Endodermal cell (in vitro differentiated cells): ENCODE measurements around the gene PPP1R26. TPM values are rescaled to one million over a fixed set of nuclear protein-coding genes. Genes with fewer than 3 reads are reported as not detected.

Experiments used
- DNase-seq: peaks from one replicate; pipeline ENCODE4 v3.0.0-alpha.2; 2017
- H3K27ac ChIP-seq: 2 replicates; pipeline ENCODE4 v1.5.1; 2013; ENCODE audit warnings: mild to moderate bottlenecking, low read depth, low read length, moderate library complexity
- H3K27me3 ChIP-seq: 2 replicates; pipeline ENCODE4 v1.6.1; 2013; ENCODE audit warnings: mild to moderate bottlenecking, low read length, moderate library complexity; ENCODE audit not compliant: insufficient read depth, control insufficient read depth, poor library complexity, severe bottlenecking
- H3K36me3 ChIP-seq: 2 replicates; pipeline ENCODE4 v1.7.0; 2013; ENCODE audit warnings: mild to moderate bottlenecking, low read length, moderate library complexity; ENCODE audit not compliant: control insufficient read depth, insufficient read depth
- H3K4me1 ChIP-seq: one replicate; pipeline ENCODE4 v1.7.0; 2013; ENCODE audit warnings: low read length; ENCODE audit not compliant: control insufficient read depth, insufficient read depth
- H3K4me3 ChIP-seq: 2 replicates; pipeline ENCODE4 v1.5.1; 2013; ENCODE audit warnings: mild to moderate bottlenecking, low read length, moderate library complexity
- H3K9ac ChIP-seq: 2 replicates; pipeline ENCODE4 v1.6.1; 2013; ENCODE audit warnings: mild to moderate bottlenecking, low read length, moderate library complexity; ENCODE audit not compliant: poor library complexity, severe bottlenecking; ENCODE audit errors: extremely low read depth
- H3K9me3 ChIP-seq: 2 replicates; pipeline ENCODE4 v1.6.1; 2013; ENCODE audit warnings: mild to moderate bottlenecking, low read length, moderate library complexity; ENCODE audit not compliant: control insufficient read depth
- H3K27ac Mint-ChIP-seq: 2 replicates; pipeline ENCODE4 v1.8.0; 2020; ENCODE audit warnings: mixed read lengths
- H3K27me3 Mint-ChIP-seq: 2 replicates; pipeline ENCODE4 v1.8.0; 2021; ENCODE audit warnings: mild to moderate bottlenecking, mixed read lengths; ENCODE audit not compliant: insufficient read depth
- H3K36me3 Mint-ChIP-seq: 2 replicates; pipeline ENCODE4 v1.8.0; 2020; ENCODE audit warnings: low read depth, mixed read lengths
- H3K4me1 Mint-ChIP-seq: 2 replicates; pipeline ENCODE4 v1.8.0; 2020; ENCODE audit warnings: mixed read lengths
- H3K4me3 Mint-ChIP-seq: 2 replicates; pipeline ENCODE4 v1.8.0; 2020; ENCODE audit warnings: mild to moderate bottlenecking, moderate library complexity, mixed read lengths
- H3K9me3 Mint-ChIP-seq: 2 replicates; pipeline ENCODE4 v1.8.0; 2020; ENCODE audit warnings: mild to moderate bottlenecking, mixed read lengths
- WGBS, 2 experiments: methylation state at CpG; one replicate each; pipeline versions ENCODE4 v1.1.5 to v1.1.7; 2013; ENCODE audit warnings: missing lambda C conversion rate in 2 of 2, mixed read lengths in 1 of 2; ENCODE audit not compliant: insufficient coverage in 1 of 2, insufficient read length in 1 of 2; 5-methylcytosine and 5-hydroxymethylcytosine counted together
- total RNA-seq, 2 donors: library from RNA; stranded (reverse); fragmentation: NEBNext Ultra II Directional in 1 of 2; extraction: Animal tissue kit (Norgen Biotek cat#: 25700) in 1 of 2; gene quantifications; 2 replicates in 1 of 2; 3 replicates in 1 of 2; pipeline ENCODE4 v1.2.1, GENCODE V29; 2021
- TF ChIP-seq, protein P1 (sequence below): fragments of 200-600 bp; sonication (generic); conservative IDR thresholded peaks from 2 replicates; pipeline ENCODE4 v1.5.0; 2021; ENCODE audit warnings: antibody characterized with exemption, mild to moderate bottlenecking

The PPP1R26 gene
- total RNA-seq, 2 donors from 2014 or later: 43.2 to 54.5 TPM

DNA sequence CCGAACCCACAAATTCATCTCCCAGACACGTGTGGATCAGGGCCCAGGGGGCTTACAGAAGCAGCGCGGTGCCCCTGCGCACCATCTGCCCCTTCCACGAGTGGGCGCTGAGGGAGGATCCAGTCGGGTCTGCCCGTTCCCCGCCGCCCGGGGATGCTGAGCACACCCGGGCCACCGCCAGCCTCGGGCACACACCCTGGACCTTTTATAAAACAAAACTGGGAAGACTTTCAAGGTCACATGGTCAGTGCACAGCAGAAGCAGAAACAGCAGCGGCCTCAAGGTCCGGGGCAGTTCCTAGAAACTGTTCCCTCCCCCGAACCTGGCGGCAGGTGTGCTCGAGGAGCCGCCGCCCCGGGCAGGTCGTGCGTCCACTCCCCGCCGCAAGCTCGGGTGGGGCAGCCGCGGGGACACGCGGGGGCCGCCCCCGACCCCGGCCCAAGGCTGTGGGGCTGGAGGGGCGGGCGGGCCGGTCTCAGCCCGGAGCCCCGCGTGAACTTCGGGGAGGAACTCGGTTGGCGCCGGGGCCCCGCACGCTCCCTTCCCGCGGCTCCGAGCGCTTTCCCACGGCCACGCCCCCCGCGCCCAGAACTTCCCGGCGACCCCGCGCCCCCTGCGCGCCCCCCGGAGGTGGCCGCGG, 633 bp upstream of the PPP1R26 start:
- Histone ChIP-seq H3K36me3 (peaks cover 5% of the 10 kb centered on the region), H3K27ac (no peak overlapping the region), H3K9ac (no peak overlapping the region), H3K9me3 (no peaks in the 10 kb centered on the region), H3K4me1 (peaks cover 4% of the 10 kb centered on the region), H3K4me3 (peak overlapping the region; percentile 66), H3K27me3 (no peaks in the 10 kb centered on the region)
- peak; percentile 73 for DNase-seq
- WGBS, 2 experiments: 3 to 10% methylated on average over 6 to 64 of the region's 64 CpGs
- TF ChIP-seq, protein P1, sequence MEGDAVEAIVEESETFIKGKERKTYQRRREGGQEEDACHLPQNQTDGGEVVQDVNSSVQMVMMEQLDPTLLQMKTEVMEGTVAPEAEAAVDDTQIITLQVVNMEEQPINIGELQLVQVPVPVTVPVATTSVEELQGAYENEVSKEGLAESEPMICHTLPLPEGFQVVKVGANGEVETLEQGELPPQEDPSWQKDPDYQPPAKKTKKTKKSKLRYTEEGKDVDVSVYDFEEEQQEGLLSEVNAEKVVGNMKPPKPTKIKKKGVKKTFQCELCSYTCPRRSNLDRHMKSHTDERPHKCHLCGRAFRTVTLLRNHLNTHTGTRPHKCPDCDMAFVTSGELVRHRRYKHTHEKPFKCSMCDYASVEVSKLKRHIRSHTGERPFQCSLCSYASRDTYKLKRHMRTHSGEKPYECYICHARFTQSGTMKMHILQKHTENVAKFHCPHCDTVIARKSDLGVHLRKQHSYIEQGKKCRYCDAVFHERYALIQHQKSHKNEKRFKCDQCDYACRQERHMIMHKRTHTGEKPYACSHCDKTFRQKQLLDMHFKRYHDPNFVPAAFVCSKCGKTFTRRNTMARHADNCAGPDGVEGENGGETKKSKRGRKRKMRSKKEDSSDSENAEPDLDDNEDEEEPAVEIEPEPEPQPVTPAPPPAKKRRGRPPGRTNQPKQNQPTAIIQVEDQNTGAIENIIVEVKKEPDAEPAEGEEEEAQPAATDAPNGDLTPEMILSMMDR: peak; percentile 37
- Mint-ChIP-seq H3K27me3 (no peaks in the 10 kb centered on the region), H3K4me3 (peak overlapping the region; percentile 71), H3K36me3 (peaks cover 14% of the 10 kb centered on the region), H3K27ac (no peak overlapping the region), H3K9me3 (no peaks in the 10 kb centered on the region), H3K4me1 (peaks cover under 1% of the 10 kb centered on the region)

DNA sequence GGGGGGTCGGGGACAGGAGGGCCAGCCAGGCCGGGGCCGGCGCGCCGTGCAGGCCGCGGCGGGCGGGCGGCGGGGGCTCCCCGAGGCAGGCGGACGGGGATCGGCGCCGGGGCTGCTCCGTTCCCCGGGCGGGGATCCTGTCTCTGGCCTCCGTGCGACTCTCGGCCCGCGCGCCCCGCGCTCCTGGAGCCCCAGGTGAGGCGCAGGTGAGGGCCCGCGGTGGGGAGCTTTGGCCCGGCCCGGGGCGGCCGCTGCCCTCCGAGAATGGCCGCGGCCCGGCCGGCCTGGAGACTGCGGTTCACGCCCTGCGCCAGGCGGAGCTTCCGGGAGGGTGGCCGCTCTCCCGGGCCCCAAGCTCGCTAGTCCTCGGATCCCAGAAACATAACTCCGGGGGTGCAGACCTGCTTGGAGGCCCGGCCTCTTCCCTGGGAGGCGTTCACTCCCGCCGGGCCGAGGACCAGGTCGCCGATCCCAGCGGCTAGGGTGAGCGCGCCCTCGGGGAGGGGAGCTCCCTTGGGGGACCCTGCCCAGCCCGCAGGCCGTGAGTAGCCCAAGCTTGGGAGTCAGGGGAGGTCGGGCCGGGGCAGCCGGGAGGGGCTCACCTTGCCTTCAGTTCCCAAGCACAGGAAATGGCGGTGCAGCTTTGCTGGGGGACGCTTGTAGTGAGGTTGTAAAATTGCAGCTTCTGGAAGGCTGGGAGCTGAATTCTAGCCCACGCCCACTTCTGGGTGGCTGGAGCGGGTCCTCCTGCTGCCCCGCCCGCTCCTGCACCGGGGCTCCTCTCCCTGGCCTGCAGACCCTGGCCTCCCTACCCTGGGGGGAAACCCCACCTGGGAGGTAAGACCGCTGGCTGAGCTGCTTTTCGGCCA, 723 bp downstream of the PPP1R26 start:
- peak overlapping the region; percentile 69 for H3K9ac ChIP-seq
- Mint-ChIP-seq H3K9me3 (no peaks in the 10 kb centered on the region), H3K36me3 (peaks cover 25% of the 10 kb centered on the region), H3K27ac (no peak overlapping the region), H3K27me3 (no peaks in the 10 kb centered on the region), H3K4me1 (no peaks in the 10 kb centered on the region), H3K4me3 (peak overlapping the region; percentile 67)
- peaks cover 12% of the 10 kb centered on the region for H3K36me3 ChIP-seq
- H3K27me3 ChIP-seq: no peaks in the 10 kb centered on the region
- TF ChIP-seq, protein P1: no peak
- H3K9me3 ChIP-seq: no peaks in the 10 kb centered on the region
- 0% methylated on average over 42 to 76 of the region's 76 CpGs for WGBS, 2 experiments
- H3K4me1 ChIP-seq: no peaks in the 10 kb centered on the region
- no peak overlapping the region for H3K27ac ChIP-seq
- peak overlapping the region; percentile 88 for H3K4me3 ChIP-seq
- DNase-seq: peak; percentile 82

DNA sequence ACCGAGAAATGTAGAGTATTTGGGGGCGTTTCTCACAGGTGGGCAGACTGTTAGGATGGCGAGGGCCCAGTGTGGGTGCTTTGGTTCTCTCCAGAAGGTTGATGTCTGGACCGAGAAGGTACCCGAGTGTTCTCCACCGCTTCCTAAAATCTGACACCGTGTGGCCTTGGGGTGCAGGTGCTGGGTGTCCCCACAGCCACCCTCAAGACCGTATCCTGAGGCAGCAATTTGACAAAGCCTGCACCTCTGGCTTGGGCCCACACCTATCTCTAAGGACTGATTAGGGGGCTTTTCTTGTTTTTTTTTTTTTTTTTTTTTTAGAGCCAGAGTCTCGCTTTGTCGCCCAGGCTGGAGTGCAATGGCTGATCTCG, 1.3 kb downstream of the PPP1R26 start:
- WGBS, 2 experiments: 49 to 73% methylated on average over 5 to 11 of the region's 11 CpGs
- H3K27ac ChIP-seq: no peak overlapping the region

More for the DNA sequence above, 1.3 kb downstream of the PPP1R26 start:
- Histone ChIP-seq H3K9me3 (no peaks in the 10 kb centered on the region), H3K4me1 (no peaks in the 10 kb centered on the region), H3K9ac (peak overlapping the region; percentile 69), H3K36me3 (peaks cover 16% of the 10 kb centered on the region), H3K27me3 (no peaks in the 10 kb centered on the region), H3K4me3 (peak overlapping the region; percentile 88)
- Mint-ChIP-seq H3K36me3 (peaks cover 31% of the 10 kb centered on the region), H3K9me3 (no peaks in the 10 kb centered on the region), H3K27me3 (no peaks in the 10 kb centered on the region), H3K4me3 (peak overlapping the region; percentile 67), H3K4me1 (no peaks in the 10 kb centered on the region), H3K27ac (no peak overlapping the region)
- TF ChIP-seq, protein P1: no peak
- DNase-seq: no peak
